Calu3 (cell line): ENCODE data around the gene LRRC31. TPM values are rescaled to one million over a fixed set of nuclear protein-coding genes. Genes with fewer than 3 reads are reported as not detected.

Experiments
- BruUV-seq: library from RNA; stranded (reverse); fragments of 400-500 nt; replicated peaks from 2 replicates; lab custom pipeline; 2021; lab: Mats Ljungman, UMichigan
- CTCF ChIA-PET: fragments of 300-600 bp; sonication (Branson Sonifier 250); formaldehyde crosslinking; loops from one replicate; lab custom pipeline; 2022; ENCODE audit warnings: antibody characterized with exemption; lab: Charles Lee
- DNase-seq: peaks from one replicate; pipeline ENCODE4 v3.0.0; 2022
- H3K27ac Mint-ChIP-seq: one replicate; pipeline ENCODE4 v1.8.0; 2022; ENCODE audit warnings: mixed read lengths; ENCODE audit not compliant: unreplicated experiment
- H3K27me3 Mint-ChIP-seq: one replicate; pipeline ENCODE4 v1.8.0; 2022; ENCODE audit warnings: mixed read lengths; ENCODE audit not compliant: unreplicated experiment
- H3K36me3 Mint-ChIP-seq: one replicate; pipeline ENCODE4 v1.8.0; 2022; ENCODE audit warnings: mild to moderate bottlenecking, moderate library complexity, mixed read lengths; ENCODE audit not compliant: insufficient read depth, unreplicated experiment
- H3K4me1 Mint-ChIP-seq: one replicate; pipeline ENCODE4 v1.8.0; 2022; ENCODE audit warnings: mild to moderate bottlenecking, low read depth, mixed read lengths; ENCODE audit not compliant: unreplicated experiment
- H3K4me3 Mint-ChIP-seq: one replicate; pipeline ENCODE4 v1.8.0; 2022; ENCODE audit warnings: mild to moderate bottlenecking, low read depth, moderate library complexity, mixed read lengths; ENCODE audit not compliant: unreplicated experiment
- H3K9me3 Mint-ChIP-seq: one replicate; pipeline ENCODE4 v1.8.0; 2022; ENCODE audit warnings: low read depth, mixed read lengths; ENCODE audit not compliant: unreplicated experiment
- intact Hi-C: fragments of 100-400 bp; cut with micrococcal nuclease; formaldehyde crosslinking; loops from one replicate; pipeline ENCODE4 v1.10.0; 2022; ENCODE audit not compliant: unreplicated experiment
- total RNA-seq: library from RNA; stranded (reverse); gene quantifications from 2 replicates; pipeline ENCODE4 v1.2.3, GENCODE V29; 2022
- TF ChIP-seq, protein P1 (sequence below): fragments of 200-600 bp; IDR thresholded peaks from one replicate; pipeline ENCODE4 v1.8.0; 2022; ENCODE audit warnings: antibody characterized with exemption; ENCODE audit not compliant: unreplicated experiment

LRRC31 gene
- total RNA-seq, 1 experiment from 2014 or later, result 2.8 TPM

DNA sequence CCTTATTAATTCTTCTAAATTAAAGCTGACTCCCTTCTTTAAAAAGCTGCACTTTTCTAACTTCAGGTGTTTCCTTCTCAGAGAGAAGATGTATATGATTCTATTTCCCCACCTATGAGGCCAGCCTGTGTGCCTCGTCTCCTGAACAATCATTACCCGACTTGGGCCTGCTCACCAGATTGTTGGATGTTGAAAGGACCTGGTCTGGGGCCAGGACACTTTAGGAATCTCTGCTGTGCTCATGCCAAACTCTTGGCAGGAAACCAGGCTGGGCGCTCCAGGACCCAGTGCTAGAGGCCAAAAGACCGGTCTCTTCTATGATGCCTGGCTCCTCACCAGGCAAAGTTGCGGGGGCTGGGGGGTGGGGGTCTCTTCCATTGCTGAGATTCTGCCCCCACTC, 16.9 kb upstream of the LRRC31 start:
- Mint-ChIP-seq H3K36me3 (no peaks in the 10 kb centered on the region), H3K9me3 (no peaks in the 10 kb centered on the region), H3K4me3 (no peak overlapping the region), H3K4me1 (peaks cover 16% of the 10 kb centered on the region), H3K27me3 (no peaks in the 10 kb centered on the region), H3K27ac (no peak overlapping the region)
- CTCF ChIA-PET, result no interaction called here
- intact Hi-C loops, result no loop called here
- no TSS peak for BruUV-seq
- no peak for DNase-seq
- TF ChIP-seq, protein P1, sequence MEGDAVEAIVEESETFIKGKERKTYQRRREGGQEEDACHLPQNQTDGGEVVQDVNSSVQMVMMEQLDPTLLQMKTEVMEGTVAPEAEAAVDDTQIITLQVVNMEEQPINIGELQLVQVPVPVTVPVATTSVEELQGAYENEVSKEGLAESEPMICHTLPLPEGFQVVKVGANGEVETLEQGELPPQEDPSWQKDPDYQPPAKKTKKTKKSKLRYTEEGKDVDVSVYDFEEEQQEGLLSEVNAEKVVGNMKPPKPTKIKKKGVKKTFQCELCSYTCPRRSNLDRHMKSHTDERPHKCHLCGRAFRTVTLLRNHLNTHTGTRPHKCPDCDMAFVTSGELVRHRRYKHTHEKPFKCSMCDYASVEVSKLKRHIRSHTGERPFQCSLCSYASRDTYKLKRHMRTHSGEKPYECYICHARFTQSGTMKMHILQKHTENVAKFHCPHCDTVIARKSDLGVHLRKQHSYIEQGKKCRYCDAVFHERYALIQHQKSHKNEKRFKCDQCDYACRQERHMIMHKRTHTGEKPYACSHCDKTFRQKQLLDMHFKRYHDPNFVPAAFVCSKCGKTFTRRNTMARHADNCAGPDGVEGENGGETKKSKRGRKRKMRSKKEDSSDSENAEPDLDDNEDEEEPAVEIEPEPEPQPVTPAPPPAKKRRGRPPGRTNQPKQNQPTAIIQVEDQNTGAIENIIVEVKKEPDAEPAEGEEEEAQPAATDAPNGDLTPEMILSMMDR, result no peak

DNA sequence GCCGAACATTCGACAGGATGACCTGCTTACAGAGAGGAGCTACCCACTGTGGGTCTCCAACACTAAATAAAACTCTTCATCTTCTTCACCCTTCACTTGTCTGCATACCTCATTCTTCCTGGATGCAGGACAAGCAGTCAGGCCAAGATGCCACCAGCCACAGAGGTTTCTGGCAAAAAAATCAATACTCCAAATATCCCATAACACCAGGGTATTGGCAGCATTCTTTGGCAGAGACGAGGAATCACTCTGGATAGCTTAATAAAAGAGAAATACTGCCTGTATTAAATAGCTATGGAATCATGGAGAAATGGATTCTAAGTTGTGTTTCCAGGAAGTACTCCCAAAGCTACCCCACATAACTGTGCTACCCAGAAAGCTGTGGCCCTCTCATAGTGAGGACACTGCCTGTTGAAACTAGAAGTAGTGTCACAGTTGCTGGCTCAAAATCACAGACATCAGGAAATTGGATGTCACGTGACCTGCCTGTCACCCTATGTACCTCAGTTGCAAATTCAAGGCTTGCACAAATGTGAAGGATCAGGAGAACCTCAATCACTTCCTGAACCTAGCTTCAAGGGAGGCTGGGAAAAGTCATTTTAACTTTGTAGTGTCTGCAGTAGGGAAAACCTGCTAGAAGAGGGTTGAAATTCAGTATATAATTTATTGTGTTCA, 11.0 kb upstream of the LRRC31 start:
- no peaks in the 10 kb centered on the region for H3K36me3 Mint-ChIP-seq
- no peak overlapping the region for H3K4me3 Mint-ChIP-seq
- H3K9me3 Mint-ChIP-seq, result no peaks in the 10 kb centered on the region
- TF ChIP-seq, protein P1, result no peak
- CTCF ChIA-PET, result interaction anchor here (0.5 to 0.6 kb wide), 3 partner anchors 9 to 169 kb away, joined by 3 to 4 read pairs (median 4); no protein-coding TSS in a partner anchor
- no peak overlapping the region for H3K27ac Mint-ChIP-seq
- no peaks in the 10 kb centered on the region for H3K27me3 Mint-ChIP-seq
- H3K4me1 Mint-ChIP-seq, result peaks cover 18% of the 10 kb centered on the region
- no TSS peak for BruUV-seq
- no peak for DNase-seq
- intact Hi-C loops, result no loop called here

DNA sequence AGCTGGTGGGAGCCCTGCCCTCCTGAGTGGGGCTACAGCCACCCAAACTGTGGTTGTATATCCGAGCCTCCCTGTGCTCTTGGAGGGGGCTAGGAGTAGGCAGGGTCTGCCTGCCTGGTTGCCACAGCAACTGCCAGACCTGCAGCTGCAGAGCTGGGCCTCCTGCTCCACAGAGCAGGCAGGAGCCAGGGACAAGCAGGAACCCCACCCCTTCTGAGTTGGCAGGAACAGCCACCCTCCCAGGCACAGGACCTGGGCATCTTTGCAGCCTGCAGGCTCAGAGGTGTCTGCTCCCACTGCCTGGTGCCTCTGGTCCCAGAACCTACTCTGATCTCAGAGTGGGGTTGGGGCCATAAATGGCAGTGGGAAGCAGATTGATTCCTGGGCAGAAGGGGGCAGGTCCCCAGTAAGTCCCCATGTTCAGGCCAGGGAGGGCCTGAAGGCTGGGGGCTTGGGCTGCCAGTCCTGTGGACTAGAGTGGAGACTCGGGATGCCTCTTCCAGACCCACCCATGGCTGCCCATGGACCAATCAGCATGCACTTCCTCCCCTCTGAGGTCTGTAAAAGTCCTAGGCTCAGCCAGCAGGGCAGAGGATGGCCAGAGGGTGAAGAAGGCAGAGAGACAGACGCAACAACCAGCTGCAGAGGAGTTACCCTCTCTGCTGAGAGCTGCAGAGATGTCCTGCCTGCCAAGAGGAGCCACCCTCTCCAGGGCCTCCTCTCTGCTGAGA, 10.3 kb upstream of the LRRC31 start:
- peaks cover 18% of the 10 kb centered on the region for H3K4me1 Mint-ChIP-seq
- intact Hi-C loops, result no loop called here
- H3K27me3 Mint-ChIP-seq, result no peaks in the 10 kb centered on the region
- peaks cover 3% of the 10 kb centered on the region for H3K9me3 Mint-ChIP-seq
- DNase-seq, result no peak
- TF ChIP-seq, protein P1, result no peak
- H3K4me3 Mint-ChIP-seq, result no peak overlapping the region
- BruUV-seq, result no TSS peak
- H3K36me3 Mint-ChIP-seq, result no peaks in the 10 kb centered on the region
- H3K27ac Mint-ChIP-seq, result no peak overlapping the region
- CTCF ChIA-PET, result interaction anchor here (0.5 to 0.6 kb wide), 2 partner anchors 146 to 170 kb away, joined by 4 read pairs; no protein-coding TSS in a partner anchor

DNA sequence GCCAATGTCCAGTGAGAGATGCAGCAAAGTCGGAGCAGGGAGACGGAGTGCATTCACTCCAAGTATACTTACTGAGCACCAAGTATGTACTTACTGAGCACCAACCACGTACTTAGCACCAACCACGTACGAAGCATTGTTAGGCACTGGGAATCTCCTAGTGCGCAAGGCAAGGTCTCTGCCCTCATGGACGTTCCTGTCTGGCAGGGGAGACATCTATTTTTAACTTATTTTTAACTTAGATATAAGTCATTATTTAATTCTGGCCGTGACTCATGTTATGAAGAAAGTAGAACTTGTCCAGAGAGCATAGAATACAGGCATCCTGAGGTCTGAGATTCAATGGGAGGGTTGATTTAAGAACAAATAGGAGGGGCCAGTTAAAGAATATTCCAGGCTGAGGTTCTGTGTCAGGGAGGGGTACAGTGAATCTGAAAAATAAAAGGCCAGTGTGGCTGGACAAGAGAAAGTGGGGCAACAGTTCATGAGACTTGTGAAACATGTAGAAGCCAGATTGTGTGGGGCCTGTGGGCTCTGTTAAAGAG, 9.3 kb upstream of the LRRC31 start:
- CTCF ChIA-PET, result no interaction called here
- no peak for DNase-seq
- H3K27ac Mint-ChIP-seq, result no peak overlapping the region
- H3K4me3 Mint-ChIP-seq, result no peak overlapping the region
- H3K4me1 Mint-ChIP-seq, result peaks cover 11% of the 10 kb centered on the region
- intact Hi-C loops, result no loop called here
- no peaks in the 10 kb centered on the region for H3K27me3 Mint-ChIP-seq
- peaks cover 6% of the 10 kb centered on the region for H3K9me3 Mint-ChIP-seq
- no TSS peak for BruUV-seq
- TF ChIP-seq, protein P1, result no peak
- H3K36me3 Mint-ChIP-seq, result no peaks in the 10 kb centered on the region
